Ishikawa (cell line): ENCODE results near the gene ERG.
A peak's percentile ranks its signal among the peaks of the same experiment; 100 is the strongest.

Source experiments
- CEBPB ChIP-seq: IDR thresholded peaks from 2 replicates; pipeline ENCODE4 v1.6.1; 2012
- CREB1 ChIP-seq: IDR thresholded peaks from 2 replicates; pipeline ENCODE4 v1.6.1; 2012; ENCODE audit warnings: low read depth
- EGR1 ChIP-seq: IDR thresholded peaks from 2 replicates; pipeline ENCODE4 v1.6.1; 2012
- EP300 ChIP-seq: IDR thresholded peaks from 2 replicates; pipeline ENCODE4 v1.6.1; 2012; ENCODE audit warnings: borderline replicate concordance
- FOXM1 ChIP-seq: IDR thresholded peaks from 2 replicates; pipeline ENCODE4 v1.6.1; 2012; ENCODE audit warnings: low read depth, borderline replicate concordance
- NFIC ChIP-seq: IDR thresholded peaks from 2 replicates; pipeline ENCODE4 v1.6.1; 2012
- RAD21 ChIP-seq: IDR thresholded peaks from 2 replicates; pipeline ENCODE4 v1.6.1; 2012; ENCODE audit warnings: low read depth
- TAF1 ChIP-seq: IDR thresholded peaks from 2 replicates; pipeline ENCODE4 v1.6.1; 2012; ENCODE audit warnings: low read depth, mild to moderate bottlenecking
- TCF12 ChIP-seq: IDR thresholded peaks from 2 replicates; pipeline ENCODE4 v1.6.1; 2012; ENCODE audit warnings: low read depth
- TEAD4 ChIP-seq: IDR thresholded peaks from 2 replicates; pipeline ENCODE4 v1.6.1; 2012
- YY1 ChIP-seq: IDR thresholded peaks from 2 replicates; pipeline ENCODE4 v1.6.1; 2012; ENCODE audit warnings: low read depth
- ZBTB7A ChIP-seq: IDR thresholded peaks from 2 replicates; pipeline ENCODE4 v1.6.1; 2012; ENCODE audit warnings: low read depth
- TF ChIP-seq, protein P1 (sequence below): IDR thresholded peaks from 2 replicates; pipeline ENCODE4 v1.6.1; 2012
- TF ChIP-seq, protein P2 (sequence below): IDR thresholded peaks from 2 replicates; pipeline ENCODE4 v1.6.1; 2012; ENCODE audit warnings: low read depth, mild to moderate bottlenecking
- TF ChIP-seq, protein P3 (sequence below): IDR thresholded peaks from 2 replicates; pipeline ENCODE4 v1.6.1; 2012

Gene ERG

DNA sequence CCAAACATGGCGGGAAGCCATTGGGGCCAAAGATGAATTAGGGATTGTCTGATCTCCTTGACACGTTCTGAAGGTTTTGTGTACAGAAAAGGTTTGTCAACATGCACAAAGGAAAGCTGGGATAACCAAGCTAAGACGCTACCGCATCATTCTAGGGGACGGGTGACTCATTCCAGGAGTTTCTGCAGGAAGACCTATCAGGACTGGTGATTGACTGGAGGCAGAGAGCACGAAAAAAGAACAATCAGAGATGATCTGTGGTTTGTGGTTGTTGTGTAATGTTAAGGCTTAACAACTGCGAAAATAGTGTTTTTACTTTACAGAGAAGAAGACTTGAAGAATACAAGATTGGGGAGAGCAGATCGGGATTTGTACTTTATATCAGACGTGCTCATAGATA lies 22.2 kb upstream of the ERG start:
- TF ChIP-seq FOXM1 (no peak), RAD21 (no peak), YY1 (no peak), ZBTB7A (no peak), EGR1 (no peak), CREB1 (no peak), TAF1 (no peak), TCF12 (no peak), EP300 (no peak), TEAD4 (no peak), CEBPB (no peak), NFIC (no peak)
- TF ChIP-seq, protein P1, sequence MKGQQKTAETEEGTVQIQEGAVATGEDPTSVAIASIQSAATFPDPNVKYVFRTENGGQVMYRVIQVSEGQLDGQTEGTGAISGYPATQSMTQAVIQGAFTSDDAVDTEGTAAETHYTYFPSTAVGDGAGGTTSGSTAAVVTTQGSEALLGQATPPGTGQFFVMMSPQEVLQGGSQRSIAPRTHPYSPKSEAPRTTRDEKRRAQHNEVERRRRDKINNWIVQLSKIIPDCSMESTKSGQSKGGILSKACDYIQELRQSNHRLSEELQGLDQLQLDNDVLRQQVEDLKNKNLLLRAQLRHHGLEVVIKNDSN: no peak
- TF ChIP-seq, protein P2, sequence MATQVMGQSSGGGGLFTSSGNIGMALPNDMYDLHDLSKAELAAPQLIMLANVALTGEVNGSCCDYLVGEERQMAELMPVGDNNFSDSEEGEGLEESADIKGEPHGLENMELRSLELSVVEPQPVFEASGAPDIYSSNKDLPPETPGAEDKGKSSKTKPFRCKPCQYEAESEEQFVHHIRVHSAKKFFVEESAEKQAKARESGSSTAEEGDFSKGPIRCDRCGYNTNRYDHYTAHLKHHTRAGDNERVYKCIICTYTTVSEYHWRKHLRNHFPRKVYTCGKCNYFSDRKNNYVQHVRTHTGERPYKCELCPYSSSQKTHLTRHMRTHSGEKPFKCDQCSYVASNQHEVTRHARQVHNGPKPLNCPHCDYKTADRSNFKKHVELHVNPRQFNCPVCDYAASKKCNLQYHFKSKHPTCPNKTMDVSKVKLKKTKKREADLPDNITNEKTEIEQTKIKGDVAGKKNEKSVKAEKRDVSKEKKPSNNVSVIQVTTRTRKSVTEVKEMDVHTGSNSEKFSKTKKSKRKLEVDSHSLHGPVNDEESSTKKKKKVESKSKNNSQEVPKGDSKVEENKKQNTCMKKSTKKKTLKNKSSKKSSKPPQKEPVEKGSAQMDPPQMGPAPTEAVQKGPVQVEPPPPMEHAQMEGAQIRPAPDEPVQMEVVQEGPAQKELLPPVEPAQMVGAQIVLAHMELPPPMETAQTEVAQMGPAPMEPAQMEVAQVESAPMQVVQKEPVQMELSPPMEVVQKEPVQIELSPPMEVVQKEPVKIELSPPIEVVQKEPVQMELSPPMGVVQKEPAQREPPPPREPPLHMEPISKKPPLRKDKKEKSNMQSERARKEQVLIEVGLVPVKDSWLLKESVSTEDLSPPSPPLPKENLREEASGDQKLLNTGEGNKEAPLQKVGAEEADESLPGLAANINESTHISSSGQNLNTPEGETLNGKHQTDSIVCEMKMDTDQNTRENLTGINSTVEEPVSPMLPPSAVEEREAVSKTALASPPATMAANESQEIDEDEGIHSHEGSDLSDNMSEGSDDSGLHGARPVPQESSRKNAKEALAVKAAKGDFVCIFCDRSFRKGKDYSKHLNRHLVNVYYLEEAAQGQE: no peak
- TF ChIP-seq, protein P3, sequence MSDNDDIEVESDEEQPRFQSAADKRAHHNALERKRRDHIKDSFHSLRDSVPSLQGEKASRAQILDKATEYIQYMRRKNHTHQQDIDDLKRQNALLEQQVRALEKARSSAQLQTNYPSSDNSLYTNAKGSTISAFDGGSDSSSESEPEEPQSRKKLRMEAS: no peak

DNA sequence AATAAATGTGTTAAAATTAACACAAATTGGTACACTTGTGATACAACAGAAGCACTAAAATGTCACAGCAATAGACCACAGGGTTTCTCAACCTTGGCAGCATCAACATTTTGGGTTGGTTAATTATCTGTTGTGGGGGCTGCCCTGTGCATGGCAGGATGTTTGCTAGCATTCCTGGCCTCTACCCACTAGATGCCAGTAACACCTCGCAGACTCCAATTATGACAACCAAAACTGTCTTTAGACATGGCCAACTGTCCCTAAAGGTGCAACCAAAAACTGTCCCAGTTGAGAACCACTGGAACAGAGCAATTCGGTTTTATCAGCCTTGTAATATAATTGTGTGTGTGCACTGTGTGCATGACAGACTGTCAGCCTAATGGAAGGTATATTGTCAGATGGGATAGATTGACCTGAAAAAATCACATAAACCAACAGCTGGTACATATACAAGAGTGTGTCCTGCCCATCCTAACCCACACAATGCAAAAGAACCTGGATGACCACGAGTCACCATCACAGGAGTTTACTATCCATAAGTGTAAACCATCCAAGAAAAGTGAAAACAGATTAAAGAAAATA lies 13.5 kb upstream of the ERG start:
- TF ChIP-seq RAD21 (0 out of 2 replicates have a peak, but pooled peaks have one; percentile 8), FOXM1 (no peak)

DNA sequence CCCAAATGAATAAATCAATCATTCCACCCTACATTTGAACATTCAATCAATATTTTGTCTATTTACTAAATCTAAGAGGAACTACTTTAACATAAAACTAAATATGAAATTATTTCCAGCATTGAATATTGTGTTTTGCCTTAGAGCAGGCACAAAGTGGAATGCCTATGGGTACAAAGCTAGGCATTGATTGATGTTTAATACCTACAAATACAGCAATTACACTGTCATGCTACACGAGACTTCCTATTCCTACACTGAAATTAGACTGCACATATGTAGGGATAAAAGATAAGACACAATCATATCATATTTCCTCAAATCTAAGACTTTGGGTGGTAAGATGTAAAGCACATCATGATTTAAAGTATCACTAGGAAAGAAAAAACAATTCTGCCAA lies 12.9 kb upstream of the ERG start:
- TF ChIP-seq CEBPB: no peak
- TF ChIP-seq RAD21: no peak
- TF ChIP-seq NFIC: no peak

DNA sequence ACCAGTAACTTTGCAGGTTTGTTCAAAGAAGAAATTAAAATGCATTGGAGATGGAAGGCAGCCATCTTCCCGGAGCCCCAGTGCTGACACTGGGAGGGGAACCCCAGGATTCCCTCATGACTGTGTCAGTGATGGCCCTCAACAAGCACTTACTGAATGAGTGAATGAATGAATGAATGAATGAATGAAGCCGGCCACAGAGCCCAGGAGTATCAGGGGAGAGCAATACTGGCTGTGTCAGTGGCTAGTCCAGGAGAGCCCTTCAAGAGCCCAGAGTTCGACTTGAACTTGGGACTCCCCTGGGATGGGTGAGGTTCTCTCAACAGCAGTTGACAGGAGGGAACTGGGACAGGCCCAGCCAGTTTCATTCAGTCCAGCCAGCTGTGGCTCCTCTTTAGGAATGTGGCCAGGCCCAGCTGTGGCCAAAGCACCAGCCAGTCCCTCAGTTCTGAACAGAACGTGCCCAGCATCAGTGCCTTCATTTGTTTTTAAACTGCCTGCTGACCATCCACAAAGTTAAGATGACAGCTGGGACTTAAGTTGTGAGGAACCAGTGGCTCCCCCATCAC lies 9.2 kb upstream of the ERG start:
- no peak for TF ChIP-seq CREB1
- no peak for TF ChIP-seq NFIC
- TF ChIP-seq TCF12: no peak
- TF ChIP-seq CEBPB: no peak
- no peak for TF ChIP-seq TAF1
- TF ChIP-seq TEAD4: no peak
- TF ChIP-seq, protein P1: no peak
- TF ChIP-seq, protein P3: no peak
- TF ChIP-seq ZBTB7A: no peak
- TF ChIP-seq EP300: no peak
- no peak for TF ChIP-seq FOXM1

DNA sequence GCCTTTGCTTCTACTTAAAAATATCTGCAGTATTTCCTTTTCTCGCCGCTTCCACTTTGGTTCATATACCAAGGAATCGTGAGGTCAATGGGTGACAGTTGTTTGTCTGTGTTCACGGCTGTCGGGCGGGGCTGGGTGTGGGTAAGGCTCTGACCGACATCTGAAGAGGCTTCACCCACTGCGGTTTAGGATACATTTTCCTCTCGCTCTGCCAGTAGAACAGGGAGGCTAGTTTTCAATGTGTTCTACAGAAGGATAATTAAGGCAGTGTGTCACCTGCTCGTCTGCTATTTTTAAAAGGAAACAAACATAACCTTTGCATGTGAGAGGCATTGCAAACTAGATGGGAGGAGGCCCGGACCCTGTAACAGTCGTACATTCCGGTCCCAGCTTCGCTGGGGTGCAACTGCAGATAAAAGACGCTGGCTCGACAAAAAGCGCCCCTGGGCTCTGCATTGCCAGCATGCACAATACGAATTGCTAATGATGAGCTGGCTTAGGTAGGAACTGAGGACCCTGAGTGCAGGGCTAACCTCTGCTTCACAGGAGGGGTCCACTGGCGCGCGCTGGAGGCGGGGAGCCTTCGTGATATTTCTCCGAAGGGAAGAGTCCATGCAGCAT lies 8.5 kb upstream of the ERG start:
- TF ChIP-seq NFIC (no peak), TAF1 (no peak), ZBTB7A (no peak), CEBPB (no peak), YY1 (no peak), FOXM1 (no peak), TCF12 (no peak)
- TF ChIP-seq, protein P1: no peak

DNA sequence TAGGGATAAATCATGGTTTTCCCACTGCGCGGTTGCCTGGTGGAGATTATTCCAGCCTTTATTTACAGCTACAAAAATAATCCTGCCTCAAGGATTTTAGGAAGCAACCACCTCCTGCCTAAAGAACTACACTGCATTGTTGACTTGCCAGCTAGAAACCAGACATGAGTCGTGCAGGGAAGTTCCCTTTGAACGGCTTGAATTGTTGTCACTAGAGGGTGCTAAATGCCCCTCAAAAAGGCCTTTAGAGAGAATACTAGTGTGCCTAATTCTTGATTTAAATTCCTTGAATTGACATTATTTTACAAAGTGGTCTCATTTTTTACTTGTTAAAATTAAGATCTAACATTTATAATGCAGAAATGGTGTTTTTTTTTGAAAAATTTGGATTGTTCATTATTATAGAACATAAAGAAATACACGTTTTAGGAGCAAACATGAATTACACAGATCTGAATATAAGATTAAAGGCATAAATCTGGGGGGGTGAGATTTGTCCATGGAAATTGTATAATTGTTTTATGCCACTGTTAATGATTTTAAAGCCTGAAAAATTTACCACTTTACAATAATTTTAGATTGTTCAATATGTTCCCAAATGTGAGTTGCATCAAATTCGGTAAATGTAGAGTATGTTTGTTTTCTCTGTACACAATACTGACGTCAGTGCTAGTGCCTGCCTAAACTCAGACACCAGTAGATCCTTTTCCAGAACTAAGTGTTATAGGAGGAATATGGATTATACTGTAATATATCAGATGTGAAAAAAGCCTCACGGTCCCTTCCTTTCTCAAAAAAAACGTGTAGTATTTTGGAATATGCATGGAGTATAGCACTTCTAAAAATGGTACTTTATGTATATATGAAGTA lies 7.6 kb upstream of the ERG start:
- TF ChIP-seq TEAD4: peak; percentile 78
- TF ChIP-seq, protein P1: no peak
- TF ChIP-seq RAD21: peak; percentile 74

DNA sequence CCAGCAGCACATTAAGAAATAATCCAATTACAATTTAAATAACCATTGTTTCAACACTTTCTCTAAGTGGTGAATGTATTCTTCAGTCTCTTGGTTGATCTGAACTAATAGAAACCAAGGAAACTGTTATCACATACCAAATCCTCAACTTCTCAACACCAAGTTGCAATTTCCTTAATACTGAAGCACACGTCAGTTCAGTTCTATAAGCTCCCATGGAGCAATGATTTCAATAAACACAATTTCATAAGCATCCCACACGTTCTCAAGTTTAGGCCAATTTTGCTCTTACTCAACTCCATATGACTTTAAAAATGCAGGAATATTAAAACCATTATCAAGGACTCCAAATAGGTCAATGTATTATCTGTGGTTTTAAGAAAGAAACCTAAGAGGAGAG lies 5.8 kb upstream of the ERG start:
- TF ChIP-seq ZBTB7A (no peak), TEAD4 (no peak)
- TF ChIP-seq, protein P1: no peak
- TF ChIP-seq, protein P2: no peak
